Breast epithelium (tissue), 4 donors: Measurements from ENCODE around the gene COLEC11. TPM values are rescaled to one million over a fixed set of nuclear protein-coding genes. Genes with fewer than 3 reads are reported as not detected.

Experiments used
- DNase-seq, 2 donors: peaks; one replicate each; pipeline ENCODE4 v3.0.0-alpha.2; 2019; ENCODE audit warnings: low spot score in 2 of 2
- H3K27ac ChIP-seq, 2 donors: fragments of 200-600 bp; sonication (generic) in 1 of 2; one replicate each; pipeline ENCODE4 v1.5.1; 2016 to 2019; ENCODE audit warnings: mild to moderate bottlenecking in 1 of 2
- H3K27me3 ChIP-seq, 2 donors: fragments of 200-600 bp; sonication (generic) in 1 of 2; one replicate each; pipeline versions ENCODE4 v1.5.1 to v1.6.0; 2017 to 2019; ENCODE audit warnings: control low read depth in 1 of 2, mild to moderate bottlenecking in 1 of 2
- H3K36me3 ChIP-seq: fragments of 200-600 bp; one replicate; pipeline ENCODE4 v1.5.1; 2019
- H3K4me1 ChIP-seq, 2 donors: fragments of 200-600 bp; sonication (generic); one replicate each; pipeline ENCODE4 v1.5.1; 2016 to 2019; ENCODE audit warnings: control low read depth in 1 of 2
- H3K4me3 ChIP-seq, 3 donors: fragments of 200-600 bp; sonication (generic); 1 replicate in 2 of 3; 2 replicates in 1 of 3; pipeline ENCODE4 v1.5.1; 2016 to 2019; ENCODE audit warnings: mild to moderate bottlenecking in 3 of 3, moderate library complexity in 2 of 3
- H3K9me3 ChIP-seq, 2 donors: fragments of 200-600 bp; sonication (generic) in 1 of 2; one replicate each; pipeline ENCODE4 v1.5.1; 2016 to 2019; ENCODE audit warnings: control low read depth in 1 of 2
- CTCF ChIP-seq, 3 donors: fragments of 450-650 bp; IDR thresholded peaks; one replicate each; pipeline ENCODE4 v1.5.1; 2016 to 2017; ENCODE audit warnings: antibody characterized with exemption in 3 of 3, mild to moderate bottlenecking in 3 of 3, moderate library complexity in 3 of 3
- POLR2A ChIP-seq: fragments of 450-650 bp; IDR thresholded peaks from one replicate; pipeline ENCODE4 v1.6.1; 2016; ENCODE audit warnings: antibody characterized with exemption, mild to moderate bottlenecking, moderate library complexity
- POLR2AphosphoS5 ChIP-seq, 3 donors: sonication (generic); formaldehyde crosslinking; IDR thresholded peaks; one replicate each; pipeline ENCODE4 v1.6.1; 2017; ENCODE audit warnings: antibody characterized with exemption in 3 of 3
- intact Hi-C: fragments of 100-400 bp; cut with DNase I; formaldehyde crosslinking; loops from one replicate; pipeline ENCODE4 v1.15.1; 2023; ENCODE audit warnings: low total_unique reads
- total RNA-seq, 3 donors: library from RNA; depleted of rRNA; stranded (reverse); fragments of >200 nt; gene quantifications; one replicate each; pipeline ENCODE4 v1.1.0, GENCODE V29; 2016

COLEC11 gene
- total RNA-seq, 3 donors from 2014 or later, result 0.33 to 1.9 (median 1.0) TPM

DNA sequence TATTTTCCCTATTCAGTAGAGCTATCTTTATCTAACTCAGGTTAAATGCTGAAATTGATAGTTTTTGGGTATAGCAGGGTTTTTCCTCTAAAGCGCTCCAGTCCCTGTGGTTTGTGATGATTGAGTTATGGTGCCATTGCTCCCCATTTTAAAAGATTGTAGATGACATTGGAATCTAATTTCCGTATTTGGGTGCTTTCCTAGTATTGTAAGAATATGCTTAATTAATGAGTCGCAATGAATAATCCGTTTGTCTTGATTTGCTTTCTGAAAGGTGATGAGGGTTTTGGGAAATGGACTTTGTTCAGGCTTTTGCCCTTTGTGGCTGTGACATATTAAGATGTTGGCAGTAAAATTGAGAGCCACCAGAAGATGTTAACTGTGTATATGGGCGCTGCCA lies 15.9 kb upstream of the COLEC11 start:
- Histone ChIP-seq H3K27ac (no peak overlapping the region), H3K4me3 (peak overlapping the region in 1 of 3 donors; percentile 9), H3K36me3 (peaks cover 8% of the 10 kb centered on the region), H3K9me3 (no peaks in the 10 kb centered on the region), H3K4me1 (peaks cover 0 to 22% of the 10 kb centered on the region in 2 donors), H3K27me3 (no peaks in the 10 kb centered on the region)
- TF ChIP-seq POLR2AphosphoS5 (IDR thresholded peaks at IDR 0.05) (no peak), CTCF (IDR thresholded peaks at IDR 0.05) (no peak), POLR2A (no peak)
- DNase-seq, result no peak
- intact Hi-C loops, result loop anchor here (5.0 kb wide), 1 partner anchor 373 kb away; no protein-coding TSS in a partner anchor

- H3K9me3 ChIP-seq, result no peaks in the 10 kb centered on the region
- H3K4me1 ChIP-seq, result peaks cover 0 to 22% of the 10 kb centered on the region in 2 donors
- H3K4me3 ChIP-seq, result no peak overlapping the region
- no peak overlapping the region for H3K27ac ChIP-seq
- H3K27me3 ChIP-seq, result no peaks in the 10 kb centered on the region
- no peak for TF ChIP-seq CTCF (IDR thresholded peaks at IDR 0.05)
- no peak for TF ChIP-seq POLR2AphosphoS5 (IDR thresholded peaks at IDR 0.05)
- no peak for TF ChIP-seq POLR2A
- peaks cover 8% of the 10 kb centered on the region for H3K36me3 ChIP-seq
- intact Hi-C loops, result no loop called here
- DNase-seq, result no peak
Measured at GRCh38 chr2:3580449-3580848, 14.5 kb upstream of the COLEC11 start.

DNA sequence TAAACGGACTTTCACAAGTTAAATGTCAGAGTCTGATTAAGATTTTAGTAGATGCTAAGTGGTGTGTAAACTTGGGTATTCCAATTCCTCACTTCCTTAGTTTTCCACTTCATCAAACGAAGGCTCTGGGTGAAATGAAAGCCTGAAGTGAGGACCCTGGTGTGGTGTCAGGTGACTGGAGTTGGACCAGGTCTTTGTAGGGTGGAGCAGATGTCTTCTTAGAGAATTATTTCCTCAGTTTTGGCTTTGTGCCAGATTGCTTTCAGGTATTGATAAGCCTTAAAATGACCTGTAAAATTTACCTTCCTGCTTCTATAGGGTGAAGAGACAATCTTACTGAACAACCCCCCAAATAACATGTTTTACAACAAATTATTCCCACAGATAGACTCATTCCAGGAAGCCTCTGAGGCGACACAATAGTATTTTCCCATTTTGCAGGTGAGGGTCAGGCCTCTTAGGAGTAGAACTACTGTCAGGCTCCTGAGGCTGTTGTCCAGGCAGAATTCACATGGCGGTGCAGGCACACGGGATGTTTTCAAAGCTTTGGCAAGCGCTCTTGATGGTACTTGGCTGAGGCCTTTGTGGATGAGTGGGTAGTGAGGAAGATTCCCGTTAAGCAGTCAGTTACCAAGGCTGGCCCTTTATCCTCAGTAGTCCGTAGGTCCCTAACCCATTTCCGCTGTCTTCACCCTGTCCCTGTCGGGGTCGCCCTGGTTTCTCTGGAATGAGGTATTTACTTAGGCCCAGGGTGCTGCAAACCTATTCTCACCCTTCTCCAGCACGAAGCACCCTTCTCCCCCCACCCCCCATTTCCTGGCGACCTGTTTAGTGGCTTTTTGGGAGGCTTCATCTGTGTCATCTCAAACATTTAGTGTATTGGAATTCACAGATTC lies 13.3 kb upstream of the COLEC11 start:
- DNase-seq, result no peak
- H3K27me3 ChIP-seq, result no peaks in the 10 kb centered on the region
- H3K4me3 ChIP-seq, result no peak overlapping the region
- no peaks in the 10 kb centered on the region for H3K9me3 ChIP-seq
- intact Hi-C loops, result no loop called here
- TF ChIP-seq CTCF (IDR thresholded peaks at IDR 0.05) (no peak), POLR2A (no peak), POLR2AphosphoS5 (IDR thresholded peaks at IDR 0.05) (no peak)
- H3K36me3 ChIP-seq, result peaks cover 8% of the 10 kb centered on the region
- H3K4me1 ChIP-seq, result peaks cover 0 to 17% of the 10 kb centered on the region in 2 donors
- no peak overlapping the region for H3K27ac ChIP-seq

- intact Hi-C loops, result no loop called here
- H3K27ac ChIP-seq, result peak overlapping the region in 1 of 2 donors; percentile 4
- no peak overlapping the region for H3K4me3 ChIP-seq
- H3K9me3 ChIP-seq, result no peaks in the 10 kb centered on the region
- no peaks in the 10 kb centered on the region for H3K4me1 ChIP-seq
- peaks cover 8% of the 10 kb centered on the region for H3K36me3 ChIP-seq
- TF ChIP-seq POLR2A (no peak), CTCF (IDR thresholded peaks at IDR 0.05) (no peak), POLR2AphosphoS5 (IDR thresholded peaks at IDR 0.05) (no peak)
- no peak for DNase-seq
- no peaks in the 10 kb centered on the region for H3K27me3 ChIP-seq
Measured at GRCh38 chr2:3584076-3584475, 10.8 kb upstream of the COLEC11 start.

- Histone ChIP-seq H3K27me3 (no peaks in the 10 kb centered on the region), H3K27ac (peak overlapping the region in 1 of 2 donors; percentile 84), H3K36me3 (peaks cover 8% of the 10 kb centered on the region), H3K4me1 (no peaks in the 10 kb centered on the region), H3K9me3 (no peaks in the 10 kb centered on the region), H3K4me3 (peak overlapping the region in 1 of 3 donors; percentile 43)
- intact Hi-C loops, result no loop called here
- no peak for DNase-seq
- TF ChIP-seq POLR2A (no peak), CTCF (IDR thresholded peaks at IDR 0.05) (no peak), POLR2AphosphoS5 (IDR thresholded peaks at IDR 0.05) (no peak)
Measured at GRCh38 chr2:3584608-3585260, 10.2 kb upstream of the COLEC11 start.
